ENCODE data around the gene ZNF560.
"Not testable (repeated sequence)": the region's sequence is repeated elsewhere in the genome, so short reads cannot be mapped to it uniquely, and the experiment has no call there.

The ZNF560 gene

DNA sequence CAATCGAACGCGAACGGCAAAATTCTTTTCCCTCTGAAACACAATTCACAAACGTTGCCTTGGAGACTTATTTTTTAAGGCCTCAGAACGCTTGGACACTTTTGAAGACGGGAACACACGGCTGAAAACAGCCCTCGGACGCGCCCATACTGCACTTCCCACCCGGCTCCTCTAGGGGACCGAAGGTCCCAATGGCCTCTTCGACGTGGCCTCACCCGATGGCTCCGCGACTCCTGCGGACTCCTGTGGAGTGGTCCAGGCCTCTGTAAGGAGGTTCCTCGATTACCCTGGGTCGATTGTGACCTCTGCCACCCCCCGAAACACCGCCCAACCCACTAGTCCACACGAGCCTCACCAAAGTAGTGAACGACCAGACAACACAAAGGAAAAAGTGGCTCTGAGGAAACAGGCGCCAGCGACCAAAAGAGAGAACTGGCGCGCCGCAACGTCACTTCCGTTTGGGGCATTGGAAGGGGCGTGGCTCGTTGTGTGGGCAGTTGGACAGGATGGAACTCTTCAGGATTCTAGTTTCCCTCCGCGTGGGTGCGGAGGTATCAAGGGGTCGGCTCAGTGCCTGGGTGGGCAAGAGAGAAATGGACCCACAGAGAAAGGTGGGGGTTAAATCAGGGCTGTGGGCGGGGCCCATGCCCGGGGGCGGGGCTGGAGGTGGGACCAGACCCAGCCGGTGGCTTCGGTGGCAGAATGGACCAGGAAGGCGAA is at the start of gene ZNF560:
Gene ZNF560, minus strand, starts transcription at position 434 of the 720 bp plus-strand sequence. CDS start 23,303 bp downstream, outside the sequence.
- no peak for FAIRE-seq

DNA sequence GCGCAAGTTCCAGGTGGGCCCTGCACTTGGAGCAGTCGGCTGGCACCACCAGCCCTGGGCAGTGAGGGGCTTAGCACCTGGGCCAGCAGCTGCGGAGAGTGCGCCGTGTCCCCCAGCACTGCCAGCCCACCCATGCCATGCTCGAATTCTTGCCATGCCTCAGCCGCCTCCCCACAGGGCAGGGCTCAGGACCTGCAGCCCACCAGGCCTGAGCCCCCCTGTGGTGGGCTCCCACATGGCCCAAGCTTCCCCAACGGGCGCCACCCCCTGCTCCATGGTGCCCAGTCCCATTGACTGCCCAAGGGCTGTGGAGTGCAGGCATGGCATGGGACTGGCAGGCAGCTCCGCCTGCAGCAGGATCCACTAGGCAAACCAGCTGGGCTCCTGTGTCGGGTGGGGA is 49.5 kb upstream of the ZNF560 start:
- no peak for FAIRE-seq

DNA sequence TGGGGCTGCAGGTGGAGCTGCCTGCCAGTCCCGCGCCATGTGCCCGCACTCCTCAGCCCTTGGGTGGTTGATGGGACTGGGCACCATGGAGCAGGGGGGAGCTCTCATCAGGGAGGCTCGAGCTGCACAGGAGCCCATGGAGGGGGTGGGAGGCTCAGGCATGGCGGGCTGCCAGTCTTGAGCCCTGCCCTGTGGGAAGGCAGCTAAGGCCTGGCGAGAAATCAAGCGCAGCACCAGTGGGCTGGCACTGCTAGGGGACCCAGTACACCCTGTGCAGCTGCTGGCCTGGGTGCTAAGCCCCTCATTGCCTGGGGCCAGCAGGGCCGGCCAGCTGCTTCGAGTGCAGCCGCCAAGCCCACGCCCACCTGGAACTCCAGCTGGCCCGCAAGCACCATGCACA is 42.9 kb upstream of the ZNF560 start:
- FAIRE-seq, result not testable (repeated sequence)

DNA sequence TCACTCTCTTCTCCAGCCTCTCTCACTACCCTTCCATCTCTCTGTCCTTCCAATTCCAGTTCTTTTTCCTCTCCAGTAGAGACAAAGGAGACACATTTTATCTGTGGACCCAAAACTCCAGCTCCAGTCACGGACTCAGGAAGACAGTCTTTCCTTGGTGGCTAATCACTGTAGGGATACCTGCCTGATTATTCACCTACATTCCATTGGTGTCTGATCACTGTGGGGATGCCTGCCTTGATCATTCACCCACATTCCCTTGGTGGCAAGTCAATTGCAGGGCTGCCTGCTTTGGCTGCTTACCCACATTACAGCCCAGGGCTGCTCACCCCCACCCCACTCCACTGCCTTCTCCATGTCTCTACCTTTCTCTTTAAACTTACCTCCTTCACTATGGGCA is 41.5 kb upstream of the ZNF560 start:
- FAIRE-seq, result not testable (repeated sequence)

DNA sequence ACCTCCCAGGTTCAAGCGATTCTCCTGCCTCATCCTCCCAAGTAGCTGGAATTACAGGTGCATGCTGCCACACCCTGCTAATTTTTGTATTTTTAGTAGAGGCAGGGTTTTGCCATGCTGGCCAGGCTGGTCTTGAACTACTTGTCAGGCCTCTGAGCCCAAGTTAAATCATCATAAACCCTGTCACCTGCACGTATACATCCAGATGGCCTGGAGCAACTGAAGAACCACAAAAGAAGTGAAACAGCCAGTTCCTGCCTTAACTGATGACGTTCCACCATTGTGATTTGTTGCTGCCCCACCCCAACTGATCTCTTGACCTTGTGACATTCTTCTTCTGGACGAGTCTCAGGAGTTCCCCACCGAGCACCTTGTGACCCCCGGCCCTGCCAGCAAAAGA is 40.8 kb upstream of the ZNF560 start:
- not testable (repeated sequence) for FAIRE-seq

DNA sequence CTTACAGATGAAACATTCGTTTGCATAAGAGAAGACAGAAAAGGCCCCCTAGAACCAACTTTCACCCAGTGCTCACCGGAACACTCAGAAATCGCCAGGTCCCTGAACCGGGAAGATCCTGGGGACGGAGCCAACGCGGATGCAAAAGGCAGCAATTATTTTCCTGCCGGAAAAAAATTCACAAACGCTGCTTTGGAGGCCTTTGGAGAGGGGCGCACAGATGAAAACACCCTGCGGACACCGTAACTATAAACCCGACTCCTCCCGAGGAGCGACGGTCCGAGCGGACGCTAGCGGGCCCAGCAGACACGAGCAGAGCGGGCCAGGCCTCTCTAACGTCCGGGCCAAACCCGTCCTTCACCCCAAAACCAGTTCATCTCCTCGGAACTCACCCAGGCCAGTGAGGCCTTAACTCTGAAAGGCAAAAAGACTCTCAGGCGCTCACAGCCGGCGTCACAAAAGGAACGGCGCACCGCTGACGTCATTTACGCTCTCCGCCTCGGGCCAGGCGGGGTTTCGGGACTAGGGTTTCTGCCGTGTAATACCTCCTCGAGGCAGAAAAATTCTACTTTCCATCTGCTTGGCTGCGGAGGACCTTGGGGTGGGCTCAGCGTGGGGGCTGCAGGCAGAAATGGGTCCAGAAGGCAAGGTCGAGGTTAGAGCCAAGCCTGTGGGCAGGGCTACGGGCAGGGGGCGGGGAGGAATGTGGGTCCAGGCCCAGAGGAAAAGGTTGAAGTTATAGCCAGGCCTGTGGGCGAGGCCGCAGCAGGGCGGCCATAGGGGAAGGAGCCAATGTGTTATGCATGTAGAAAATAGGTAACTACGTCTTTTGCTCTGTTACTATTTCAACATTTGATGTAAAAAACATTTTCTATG is 40.0 kb upstream of the ZNF560 start, which contains the start of gene ZNF426:
Gene ZNF426, minus strand, starts transcription at position 463 of the 876 bp plus-strand sequence. CDS start 2,413 bp downstream, outside the sequence.
- peak; percentile 15 for FAIRE-seq

DNA sequence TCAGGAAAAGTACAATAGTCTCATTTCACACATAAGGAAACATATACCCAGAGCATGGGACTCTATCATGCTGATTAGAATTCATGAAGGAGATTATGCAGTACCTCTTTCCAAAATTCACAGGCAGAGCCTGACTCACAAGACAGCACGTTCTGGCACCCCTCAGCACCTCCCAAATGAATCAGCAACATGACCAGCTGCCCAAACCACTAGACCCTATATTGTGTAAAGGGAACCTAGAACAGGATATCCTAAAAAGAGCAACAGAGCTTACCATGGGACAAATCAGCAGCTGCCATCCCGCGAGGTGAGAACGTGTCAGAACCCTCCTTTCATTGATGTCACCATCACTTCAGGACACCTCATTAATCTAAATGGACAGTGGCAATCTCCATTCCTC is 37.5 kb upstream of the ZNF560 start:
- no peak for FAIRE-seq

DNA sequence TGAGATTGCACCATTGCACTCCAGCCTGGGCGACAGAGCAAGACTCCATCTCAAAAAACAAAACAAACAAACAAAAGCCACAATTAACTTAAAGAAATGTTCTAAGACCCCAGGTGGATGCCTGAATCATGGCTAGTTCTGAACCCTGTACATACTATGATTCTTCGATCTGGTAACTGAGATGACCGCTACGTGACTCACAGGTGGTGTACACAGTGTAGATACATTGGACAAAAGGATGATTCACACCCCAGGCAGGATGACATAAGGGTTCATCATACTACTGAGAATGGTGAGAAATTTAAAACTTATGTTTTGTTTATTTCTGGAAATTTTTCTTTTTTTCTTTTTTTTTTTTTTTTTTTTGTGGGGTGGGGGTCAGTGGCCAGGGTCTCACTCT is 33.5 kb upstream of the ZNF560 start:
- FAIRE-seq, result no peak

DNA sequence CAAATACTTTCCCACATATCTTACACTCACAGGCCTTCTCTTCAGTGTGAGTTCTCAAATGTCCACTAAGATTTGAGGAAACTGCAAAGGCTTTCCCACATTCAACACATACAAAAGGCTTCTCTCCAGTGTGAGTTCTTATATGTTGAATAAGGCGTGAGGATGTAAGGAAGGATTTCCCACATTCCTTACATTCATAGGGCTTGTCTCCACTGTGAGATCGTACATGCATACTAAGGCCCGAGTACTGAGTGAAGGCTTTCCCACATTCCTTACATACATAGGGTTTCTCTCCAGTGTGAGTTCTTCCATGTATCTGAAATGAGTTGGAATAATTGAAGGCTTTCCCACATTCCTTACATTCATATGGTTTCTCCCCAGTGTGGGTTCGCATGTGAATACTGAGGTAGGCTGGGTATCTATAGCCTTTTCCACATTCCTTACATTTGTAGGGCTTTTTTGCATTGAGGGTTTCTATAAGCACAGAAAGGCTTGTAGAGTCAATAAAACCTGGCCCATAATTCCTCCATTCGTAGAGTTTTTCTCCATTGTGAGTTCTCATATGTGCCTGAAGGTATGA is 30.4 kb upstream of the ZNF560 start:
- no peak for FAIRE-seq

DNA sequence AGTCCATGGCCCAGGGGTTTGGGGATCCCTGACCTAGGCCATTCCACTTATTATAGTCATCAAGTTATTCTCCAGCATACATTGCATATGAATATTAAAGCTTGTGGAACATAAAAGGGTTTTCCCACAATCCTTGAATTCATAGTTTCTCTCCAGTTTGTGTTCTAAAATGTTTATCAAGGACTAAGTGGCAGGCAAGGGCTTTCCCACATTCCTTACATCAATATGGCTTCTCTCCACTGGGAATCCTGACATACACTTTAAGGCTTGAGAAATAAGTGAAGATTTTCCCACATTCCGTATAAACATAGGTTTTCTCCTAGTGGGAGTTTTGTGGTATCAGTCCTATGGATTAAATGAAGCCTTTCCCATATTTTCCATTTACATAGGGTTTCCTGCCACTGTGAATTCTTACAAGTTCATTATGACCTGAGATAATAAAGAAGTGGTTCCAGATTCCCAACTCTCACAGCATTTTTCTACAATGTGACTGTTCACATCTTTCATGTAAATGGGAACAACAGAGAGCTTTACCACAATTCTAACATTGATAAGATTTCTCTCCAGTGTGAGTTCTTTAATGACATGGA is 25.6 kb upstream of the ZNF560 start:
- no peak for FAIRE-seq

DNA sequence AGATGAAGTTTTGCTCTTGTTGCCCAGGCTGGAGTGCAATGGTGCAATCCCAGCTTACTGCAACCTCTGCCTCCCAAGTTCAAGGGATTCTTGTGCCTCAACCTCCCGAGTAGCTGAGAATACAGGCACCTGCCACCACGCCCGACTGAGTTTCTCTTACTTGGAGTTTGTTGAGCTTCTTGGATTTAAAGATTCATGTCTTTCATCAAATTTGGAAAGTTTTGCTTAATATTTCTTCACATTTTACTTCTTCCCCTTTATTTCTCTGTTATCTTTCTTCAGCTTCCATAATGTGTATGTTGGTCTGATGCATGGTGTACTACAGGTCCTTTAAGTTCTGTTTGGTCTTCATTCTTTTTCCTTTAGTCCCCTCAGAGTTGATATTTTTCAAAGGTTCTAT is 8.9 kb upstream of the ZNF560 start:
- FAIRE-seq, result no peak

DNA sequence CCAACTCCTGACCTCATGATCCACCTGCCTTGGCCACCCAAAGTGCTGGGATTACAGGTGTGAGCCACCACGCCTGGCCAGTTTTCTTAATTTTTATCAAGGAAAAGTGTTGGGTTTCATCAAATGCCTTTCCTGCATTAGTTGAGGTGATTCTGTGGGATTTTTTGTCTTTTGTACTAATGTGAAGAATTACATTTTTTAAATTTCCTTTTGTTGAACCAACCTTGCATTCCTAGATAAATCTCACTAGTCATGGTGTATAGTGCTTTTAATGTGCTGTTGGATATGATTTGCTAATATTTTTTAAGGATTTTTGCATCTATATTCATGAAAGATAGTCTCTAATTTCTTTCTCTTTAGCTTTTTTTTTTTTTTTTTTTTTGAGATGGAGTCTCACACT is 2.4 kb upstream of the ZNF560 start:
- no peak for FAIRE-seq

DNA sequence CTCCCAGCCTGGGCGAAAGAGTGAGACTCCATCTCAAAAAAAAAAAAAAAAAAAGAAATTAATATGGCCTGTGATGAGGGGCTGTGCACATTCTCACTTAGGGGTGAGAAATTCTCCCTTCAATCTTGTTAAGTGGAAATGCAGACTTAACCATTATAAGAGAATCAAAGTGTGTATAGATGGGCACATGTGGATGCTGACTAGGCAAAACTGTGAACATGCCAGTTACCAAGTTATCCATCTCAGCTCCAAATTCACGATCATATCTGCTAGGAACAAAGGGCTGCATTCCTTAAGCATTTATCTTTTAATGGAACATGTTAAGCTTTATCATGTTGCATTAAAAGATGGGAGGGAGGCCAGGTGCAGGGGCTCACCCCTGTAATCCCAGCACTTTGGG is 4.3 kb downstream of the ZNF560 start:
- no peak for FAIRE-seq

DNA sequence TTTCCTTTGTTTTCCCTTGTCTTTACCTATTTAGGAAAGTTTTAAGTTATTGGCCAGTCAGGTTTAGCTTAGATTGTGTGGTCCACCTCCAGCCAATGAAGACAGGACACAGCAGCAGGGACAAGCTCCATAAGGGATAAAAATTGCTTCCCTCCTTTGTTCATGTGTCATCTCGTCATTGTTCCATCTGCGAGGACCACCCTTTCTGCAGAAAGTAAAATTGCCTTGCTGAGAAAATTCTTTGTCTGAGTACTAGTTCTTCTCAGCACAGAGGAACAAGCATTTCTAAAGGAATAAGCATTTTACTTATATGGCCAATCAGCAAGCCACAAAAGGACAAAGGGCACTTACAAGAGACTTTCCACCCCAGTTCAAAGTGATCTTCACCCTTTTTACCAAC is 11.4 kb downstream of the ZNF560 start:
- no peak for FAIRE-seq

DNA sequence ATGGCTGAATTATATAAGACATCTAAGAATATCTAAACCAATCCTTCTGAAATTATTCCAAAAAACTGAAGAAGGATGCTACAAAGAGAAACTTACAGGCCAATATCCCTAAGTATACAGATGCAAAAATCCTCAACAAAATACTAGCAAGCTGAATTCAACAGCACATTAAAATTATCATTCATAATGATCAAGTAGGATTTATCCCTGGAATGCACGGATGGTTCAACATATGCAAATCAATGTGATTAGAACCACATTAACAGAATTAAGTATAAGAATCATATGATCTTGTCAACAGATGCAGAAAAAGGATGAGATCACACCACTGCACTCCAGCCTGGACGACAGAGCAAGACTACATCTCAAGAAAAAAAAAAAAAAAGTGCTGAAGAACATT is 13.3 kb downstream of the ZNF560 start:
- no peak for FAIRE-seq

DNA sequence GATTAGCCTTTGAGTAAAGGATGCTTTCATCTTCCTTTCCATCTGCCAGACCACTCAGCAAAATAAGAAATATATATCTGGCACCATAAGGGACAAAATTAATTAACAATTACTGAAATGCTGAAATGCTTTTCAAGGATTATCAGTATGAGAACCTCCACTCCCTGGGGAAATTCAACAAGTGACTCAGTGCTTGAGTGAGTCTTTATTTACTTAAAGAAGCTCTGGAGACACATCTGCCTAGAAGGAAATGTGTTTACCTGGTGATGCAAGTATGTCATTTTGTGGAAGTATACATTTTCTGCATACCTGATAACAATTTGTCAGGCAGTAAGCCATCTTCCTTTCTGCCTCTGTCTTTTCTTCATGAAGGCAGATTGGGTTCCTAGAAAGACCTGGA is 23.4 kb downstream of the ZNF560 start:
- no peak for FAIRE-seq

DNA sequence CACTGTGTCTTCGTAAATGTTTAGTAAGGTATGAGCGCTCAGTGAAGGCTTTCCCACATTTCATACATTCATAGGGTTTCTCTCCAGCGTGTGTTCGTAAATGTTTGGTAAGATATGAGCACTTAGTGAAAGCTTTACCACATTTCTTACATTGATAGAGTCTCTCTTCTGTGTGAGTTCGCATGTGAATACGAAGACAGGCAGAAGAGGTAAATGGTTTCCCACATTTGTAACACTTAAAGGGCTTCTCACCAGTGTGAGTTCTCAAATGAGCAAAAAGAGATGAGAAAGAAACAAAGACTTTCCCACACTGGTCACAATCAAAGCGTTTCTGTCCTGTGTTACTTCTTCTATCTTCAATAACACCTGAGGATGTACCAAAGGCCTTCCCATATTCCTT is 31.3 kb downstream of the ZNF560 start:
- no peak for FAIRE-seq

DNA sequence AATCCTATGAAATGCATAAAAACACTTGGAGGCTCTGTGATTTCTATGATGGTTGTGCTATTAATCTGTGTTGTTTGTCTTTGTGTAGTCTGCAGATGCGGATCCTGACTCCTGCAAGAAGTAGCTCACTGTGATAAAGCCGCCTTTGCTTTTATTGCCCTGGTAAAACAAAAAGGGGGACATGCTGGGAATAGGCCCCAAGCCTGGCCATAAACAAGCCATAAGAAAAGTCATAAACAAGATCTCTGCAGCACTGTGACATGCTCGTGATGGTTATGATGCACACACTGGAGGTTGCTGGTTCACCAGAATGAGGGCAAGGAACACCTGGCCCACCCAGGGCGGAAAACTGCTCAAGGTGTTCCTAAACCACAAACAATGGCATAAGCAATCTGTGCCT is 36.5 kb downstream of the ZNF560 start:
- FAIRE-seq, result no peak

DNA sequence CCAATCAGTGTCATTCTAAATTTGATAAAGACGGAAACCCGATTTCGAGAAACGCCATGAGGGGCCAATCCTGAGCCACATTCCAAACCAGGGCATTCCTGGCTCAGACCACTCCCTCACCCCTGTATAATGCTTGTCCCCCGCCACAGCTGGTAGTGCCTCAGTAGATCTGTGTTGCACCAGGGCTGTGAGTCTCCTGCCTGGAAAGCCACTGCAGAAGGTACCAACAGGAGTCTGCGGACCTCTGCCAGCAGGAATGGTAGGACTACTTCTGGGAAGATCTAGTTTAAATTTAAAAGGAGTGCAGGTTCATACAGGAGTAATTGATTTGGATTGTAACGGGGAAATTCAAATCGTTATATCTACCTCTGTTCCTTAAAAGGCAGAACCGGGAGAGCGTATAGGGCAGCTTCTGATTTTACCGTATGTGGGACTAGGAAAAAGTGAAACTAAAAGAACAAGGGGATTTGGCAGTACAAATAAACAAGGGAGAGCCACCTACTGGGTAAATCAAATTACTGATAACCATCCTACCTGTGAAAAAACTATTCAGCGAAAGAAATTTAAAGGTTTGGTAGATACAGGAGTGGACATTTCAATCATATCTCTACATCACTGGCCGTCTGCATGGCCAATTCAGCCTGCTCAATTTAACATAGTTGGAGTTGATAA is 42.3 kb downstream of the ZNF560 start:
- FAIRE-seq, result no peak

DNA sequence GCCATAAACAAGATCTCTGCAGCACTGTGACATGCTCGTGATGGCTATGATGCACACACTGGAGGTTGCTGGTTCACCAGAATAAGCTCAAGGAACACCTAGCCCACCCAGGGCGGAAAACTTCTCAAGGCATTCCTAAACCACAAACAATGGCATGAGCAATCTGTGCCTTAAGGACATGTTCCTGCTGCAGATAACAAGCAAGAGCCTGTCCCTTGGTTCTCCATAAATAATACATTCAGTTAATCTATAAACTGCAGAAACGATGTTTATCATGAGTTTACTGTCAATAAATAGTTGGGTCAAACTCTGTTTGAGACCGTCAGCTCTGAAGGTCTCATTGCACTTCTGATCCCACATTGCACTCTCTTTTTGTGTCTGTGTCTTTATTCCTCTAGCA is 44.5 kb downstream of the ZNF560 start:
- no peak for FAIRE-seq

DNA sequence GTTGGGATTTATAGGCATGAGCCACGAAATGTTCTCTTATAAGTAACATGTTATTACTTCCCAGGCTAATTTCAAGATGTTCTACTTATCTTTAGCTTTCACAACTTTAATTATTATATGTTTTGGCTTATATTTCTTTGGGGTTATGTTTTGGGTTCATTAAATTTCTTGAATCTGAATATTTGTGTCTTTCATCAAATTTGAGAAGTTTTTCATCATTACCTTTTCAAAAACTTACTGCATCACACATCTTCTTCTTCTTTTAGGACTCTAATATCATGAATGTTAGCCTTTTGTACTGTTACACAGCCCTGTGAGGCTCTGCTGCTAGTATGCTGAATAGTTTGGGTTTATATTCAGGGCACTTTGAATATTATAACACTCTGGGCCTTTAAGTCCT is 53.4 kb downstream of the ZNF560 start:
- FAIRE-seq, result no peak

DNA sequence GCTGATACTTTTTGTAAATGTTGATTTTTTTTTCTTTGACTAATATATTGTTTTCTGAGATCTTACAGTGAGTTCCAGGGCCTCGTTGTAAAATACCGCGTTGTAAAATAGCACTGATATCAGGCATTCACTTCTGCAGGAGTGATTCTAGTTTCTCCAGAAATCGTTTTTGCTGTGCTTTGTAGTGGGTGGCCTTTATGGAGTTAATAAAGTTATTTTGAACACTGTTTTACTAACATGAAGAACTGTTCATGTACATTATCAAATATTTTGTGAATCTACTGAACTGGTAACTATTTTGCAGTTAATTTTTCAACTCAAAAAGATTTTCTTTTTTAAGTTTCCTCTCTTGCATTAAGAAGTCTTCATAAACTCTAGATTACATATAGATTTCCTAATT is 62.1 kb downstream of the ZNF560 start:
- no peak for FAIRE-seq
